Measurements from ENCODE around the gene BAZ2B. TPM values are rescaled to one million over a fixed set of nuclear protein-coding genes. Genes with fewer than 3 reads are reported as not detected.

Gene BAZ2B
- total RNA-seq, 6 donors from 2014 or later: 59.4 to 233 (median 103) TPM

DNA sequence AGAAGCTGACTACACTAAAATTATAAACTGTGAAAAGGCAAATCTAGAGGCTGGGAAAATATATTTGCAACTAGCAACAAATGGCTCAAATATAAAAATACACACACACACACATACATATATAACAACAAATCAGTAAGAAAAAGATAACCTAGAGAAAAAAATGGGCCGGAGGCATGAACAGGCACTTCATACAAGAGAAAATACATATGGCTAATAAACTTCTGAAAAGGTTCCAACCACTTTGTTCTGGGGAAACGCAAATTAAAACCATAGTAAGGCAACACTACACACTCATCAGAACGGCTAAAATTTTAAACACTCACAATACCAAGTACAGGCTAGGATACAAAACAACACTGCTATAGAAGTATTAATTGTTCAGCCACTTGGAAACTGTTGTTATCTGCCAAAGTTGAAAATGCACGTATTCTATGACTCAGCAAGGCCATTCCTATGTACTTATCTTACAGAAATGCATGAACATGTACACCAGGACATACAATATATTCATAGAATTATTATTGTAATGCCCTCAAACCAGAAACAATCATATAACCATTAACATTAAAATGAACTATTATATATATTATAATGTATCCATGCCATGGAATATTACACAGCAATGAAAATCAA is 345.5 kb downstream of the BAZ2B start:
- ATAC-seq (ENCODE audit: low FRiP score in 2 of 2) (no peak), DNase-seq (no peak)
- TF ChIP-seq POLR2AphosphoS5 (IDR thresholded peaks at IDR 0.05) (no peak), POLR2A (IDR thresholded peaks at IDR 0.05) (no peak), EP300 (IDR thresholded peaks at IDR 0.05) (no peak)
- TF ChIP-seq, protein P1, sequence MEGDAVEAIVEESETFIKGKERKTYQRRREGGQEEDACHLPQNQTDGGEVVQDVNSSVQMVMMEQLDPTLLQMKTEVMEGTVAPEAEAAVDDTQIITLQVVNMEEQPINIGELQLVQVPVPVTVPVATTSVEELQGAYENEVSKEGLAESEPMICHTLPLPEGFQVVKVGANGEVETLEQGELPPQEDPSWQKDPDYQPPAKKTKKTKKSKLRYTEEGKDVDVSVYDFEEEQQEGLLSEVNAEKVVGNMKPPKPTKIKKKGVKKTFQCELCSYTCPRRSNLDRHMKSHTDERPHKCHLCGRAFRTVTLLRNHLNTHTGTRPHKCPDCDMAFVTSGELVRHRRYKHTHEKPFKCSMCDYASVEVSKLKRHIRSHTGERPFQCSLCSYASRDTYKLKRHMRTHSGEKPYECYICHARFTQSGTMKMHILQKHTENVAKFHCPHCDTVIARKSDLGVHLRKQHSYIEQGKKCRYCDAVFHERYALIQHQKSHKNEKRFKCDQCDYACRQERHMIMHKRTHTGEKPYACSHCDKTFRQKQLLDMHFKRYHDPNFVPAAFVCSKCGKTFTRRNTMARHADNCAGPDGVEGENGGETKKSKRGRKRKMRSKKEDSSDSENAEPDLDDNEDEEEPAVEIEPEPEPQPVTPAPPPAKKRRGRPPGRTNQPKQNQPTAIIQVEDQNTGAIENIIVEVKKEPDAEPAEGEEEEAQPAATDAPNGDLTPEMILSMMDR (IDR thresholded peaks at IDR 0.05): no peak
- no peaks in the 10 kb centered on the region for H3K9me3 ChIP-seq
- peaks cover 0 to 6% (median 0%) of the 10 kb centered on the region in 4 donors for H3K36me3 ChIP-seq
- no peaks in the 10 kb centered on the region for H3K27me3 ChIP-seq
- H3K27ac ChIP-seq: no peak overlapping the region
- WGBS, 2 donors: 94 to 96% methylated on average over 4 of the region's 4 CpGs
- H3K4me1 ChIP-seq: no peaks in the 10 kb centered on the region
- H3K4me3 ChIP-seq: no peak overlapping the region

Small RNA genes lying within 50 kb of the gene (small RNA-seq; reads per million reads assigned to genes)
- 0 reads per million in 4 donors for gene RF00019

Other genes starting within 250 kb of the BAZ2B start
- gene MARCHF7, start 96.0 kb upstream of the BAZ2B start, total RNA-seq: 100 to 1,000 TPM in 2 of 6 donors, 10 to 100 TPM in 4; 64.6 to 135 (median 78.1) TPM
- gene CD302, start 181.7 kb upstream of the BAZ2B start, total RNA-seq: 100 to 1,000 TPM in 2 of 6 donors, 10 to 100 TPM in 4; 36.7 to 142 (median 83.0) TPM